Fibroblast of skin of abdomen (primary cell): Measurements from ENCODE around the gene KLHL41.
"Not testable (repeated sequence)": the region's sequence is repeated elsewhere in the genome, so short reads cannot be mapped to it uniquely, and the experiment has no call there.

ENCODE experiments used
- DNase-seq: peaks from one replicate; pipeline ENCODE4 v3.0.0-alpha.2; 2013

Gene KLHL41

DNA sequence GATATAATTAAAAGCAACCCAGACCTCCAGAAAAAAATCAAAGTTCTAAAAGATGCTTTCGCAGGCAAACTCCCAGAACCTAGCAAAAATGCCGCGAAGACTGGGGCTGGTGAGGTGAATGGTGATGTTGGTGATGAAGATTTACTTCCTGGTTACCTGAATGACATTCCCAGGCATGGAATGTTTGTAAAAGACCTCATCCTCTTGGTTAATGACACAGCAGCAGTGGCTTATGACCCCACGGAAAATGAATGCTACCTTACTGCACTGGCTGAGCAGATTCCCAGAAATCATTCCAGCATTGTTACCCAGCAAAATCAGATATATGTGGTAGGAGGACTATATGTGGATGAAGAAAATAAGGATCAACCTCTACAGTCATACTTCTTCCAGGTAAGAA, 994 bp downstream of the KLHL41 start:
- no peak for DNase-seq

DNA sequence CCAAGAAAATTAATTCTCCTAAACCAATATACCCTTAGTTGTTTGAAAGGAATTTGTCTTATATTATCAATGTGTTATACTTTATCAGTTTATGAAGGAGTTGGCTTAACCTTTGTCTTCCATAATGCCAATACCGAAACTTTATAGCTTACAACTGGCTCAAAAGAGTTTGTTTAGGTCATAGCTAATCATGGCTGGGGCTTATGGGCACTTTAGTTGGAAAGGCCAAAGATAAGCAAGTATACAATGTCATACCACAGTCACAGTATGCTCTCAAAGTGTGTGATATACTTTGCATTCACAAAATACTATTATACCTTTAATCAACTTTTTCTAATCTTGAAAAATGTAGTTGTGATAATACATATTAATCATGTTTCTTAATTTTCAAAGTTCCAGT, 2.3 kb downstream of the KLHL41 start:
- DNase-seq = no peak

DNA sequence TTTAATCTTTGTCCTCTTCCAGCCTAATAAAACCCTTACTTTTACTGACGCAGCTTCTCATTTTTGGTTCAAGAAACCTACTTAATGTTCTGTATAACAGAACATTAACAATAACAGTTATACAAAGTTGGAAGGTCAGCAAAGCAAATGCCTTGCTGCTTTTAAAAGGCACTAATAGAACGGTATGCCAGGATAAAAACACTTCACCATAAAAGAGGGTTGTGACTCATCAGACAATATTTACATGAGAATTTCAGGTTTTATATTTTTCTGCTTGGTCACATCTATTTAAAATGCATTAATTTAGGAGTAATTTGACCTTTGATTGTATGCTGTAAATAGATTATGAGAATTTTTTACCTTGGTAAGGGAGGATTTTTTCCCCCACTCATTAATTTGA, 3.0 kb downstream of the KLHL41 start:
- DNase-seq = no peak

DNA sequence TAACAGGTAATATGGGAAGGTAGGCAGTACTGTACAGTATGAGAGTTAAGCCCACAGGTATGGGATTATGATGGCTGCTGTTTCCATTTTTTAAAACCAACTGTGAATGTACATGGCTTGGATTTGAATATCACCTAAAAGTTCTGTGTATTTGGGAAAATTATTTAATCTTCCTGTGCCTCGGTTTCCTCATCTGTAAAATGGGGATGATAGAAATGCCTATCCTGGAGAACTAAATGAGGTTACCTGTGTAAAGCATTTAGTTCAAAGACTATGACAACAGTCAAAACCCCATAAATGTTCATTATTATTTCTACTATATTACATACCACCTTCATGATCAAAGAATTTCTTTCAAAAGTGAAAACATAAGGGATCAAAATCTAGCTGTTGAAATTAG, 3.6 kb downstream of the KLHL41 start:
- DNase-seq = no peak

DNA sequence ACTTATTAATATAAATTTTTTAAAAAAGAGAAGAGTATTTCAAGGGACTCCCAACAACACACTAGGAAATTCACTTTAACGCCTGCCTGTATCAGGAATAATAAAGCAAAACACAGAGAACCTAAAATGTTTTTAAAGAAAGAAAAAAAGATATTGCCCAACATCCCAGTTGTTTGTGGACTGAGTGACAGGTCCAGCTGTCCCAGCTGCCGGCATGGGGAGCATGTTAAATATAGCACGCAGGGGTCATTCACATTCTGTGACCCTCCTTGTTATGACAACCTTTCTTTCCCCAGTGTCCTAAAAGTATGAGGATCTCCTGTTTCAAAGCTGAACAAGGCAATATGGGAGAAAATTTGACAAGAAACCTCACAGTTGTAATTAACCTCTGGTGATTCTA, 4.4 kb downstream of the KLHL41 start:
- no peak for DNase-seq

DNA sequence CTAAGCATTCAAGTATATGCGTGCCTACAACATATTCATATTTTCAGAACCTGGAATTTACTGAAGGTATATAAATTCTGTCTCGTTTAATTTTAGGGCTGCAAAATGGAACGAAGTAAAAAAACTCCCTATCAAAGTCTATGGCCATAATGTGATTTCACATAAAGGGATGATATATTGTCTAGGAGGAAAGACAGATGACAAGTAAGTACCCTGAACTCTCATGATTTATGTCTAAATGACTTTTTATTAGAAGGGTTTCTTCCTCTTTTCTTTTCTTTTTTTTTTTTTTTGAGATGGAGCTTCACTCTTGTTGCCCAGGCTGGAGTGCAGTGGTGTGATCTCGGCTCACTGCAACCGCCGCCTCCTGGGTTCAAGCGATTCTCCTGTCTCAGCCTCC, 5.3 kb downstream of the KLHL41 start:
- not testable (repeated sequence) for DNase-seq

DNA sequence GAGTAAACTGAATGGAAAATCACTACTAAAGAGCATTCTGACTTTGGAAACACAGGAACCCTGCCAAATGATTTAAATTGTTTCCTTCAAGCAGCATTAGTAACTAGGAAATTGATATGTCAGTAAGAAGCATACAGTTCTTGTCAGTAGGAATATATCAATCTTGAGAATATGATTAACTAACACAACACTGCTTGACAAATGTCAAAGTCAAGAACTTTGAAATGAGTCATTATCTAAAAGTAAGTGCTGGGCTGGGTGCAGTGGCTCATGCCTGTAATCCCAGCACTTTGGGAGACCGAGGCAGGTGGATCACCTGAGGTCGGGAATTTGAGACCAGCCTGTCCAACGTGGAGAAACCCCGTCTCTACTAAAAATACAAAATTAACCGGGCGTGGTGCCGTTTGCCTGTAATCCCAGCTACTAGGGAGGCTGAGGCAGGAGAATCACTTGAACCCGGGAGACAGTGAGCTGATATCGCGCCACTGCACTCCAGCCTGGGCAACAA, 7.0 kb downstream of the KLHL41 start:
- not testable (repeated sequence) for DNase-seq

DNA sequence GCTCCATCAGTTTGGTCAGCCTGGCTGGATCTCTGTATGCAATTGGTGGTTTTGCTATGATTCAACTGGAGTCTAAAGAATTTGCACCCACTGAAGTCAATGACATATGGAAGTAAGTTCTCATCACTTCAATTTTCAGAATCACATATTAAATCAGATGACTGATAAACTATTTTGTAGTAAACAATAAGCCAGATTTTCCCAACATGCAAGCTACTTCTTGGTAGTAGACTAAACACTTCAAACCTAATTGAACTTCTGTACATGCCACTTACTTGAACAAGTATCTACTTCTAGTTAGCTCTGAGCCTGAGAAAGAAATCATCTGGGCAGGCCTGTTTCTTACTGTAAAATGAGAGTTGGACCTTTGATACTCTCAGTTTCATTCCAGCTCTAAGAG, 11.4 kb downstream of the KLHL41 start:
- DNase-seq = no peak

DNA sequence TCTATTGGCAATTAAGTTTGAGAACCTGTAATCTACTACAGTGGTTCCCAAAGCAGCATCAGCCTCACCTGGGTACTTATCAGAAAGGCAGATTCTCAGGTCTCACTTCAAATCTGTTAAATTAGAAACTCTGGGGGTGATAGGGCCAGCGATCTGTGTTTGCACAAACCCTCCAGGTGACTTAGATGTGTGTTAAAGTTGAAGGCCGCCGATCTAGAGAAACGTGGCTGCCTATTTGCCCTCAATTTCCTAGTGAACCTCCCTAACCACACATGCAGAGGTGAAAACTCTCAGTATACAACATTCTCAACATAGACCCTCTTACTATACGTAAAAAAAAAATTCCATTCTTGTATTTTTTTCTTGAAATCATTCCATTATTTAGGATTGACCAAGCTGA, 14.2 kb downstream of the KLHL41 start:
- no peak for DNase-seq

DNA sequence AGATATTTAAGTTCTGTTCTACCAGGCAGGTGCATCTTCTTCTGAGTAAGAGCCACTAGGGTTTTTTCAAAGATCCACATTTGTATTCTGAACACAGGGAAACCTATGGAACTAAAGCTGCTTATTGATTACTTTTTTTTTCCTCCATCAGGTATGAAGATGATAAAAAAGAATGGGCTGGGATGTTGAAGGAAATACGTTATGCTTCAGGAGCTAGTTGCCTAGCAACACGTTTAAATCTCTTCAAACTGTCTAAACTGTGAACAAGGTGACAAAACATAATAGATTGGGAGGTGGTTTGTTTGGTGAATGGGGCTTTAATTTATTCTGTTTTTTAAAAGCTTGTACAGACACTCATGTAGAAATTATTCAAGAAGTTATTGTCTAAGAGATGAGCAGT, 15.9 kb downstream of the KLHL41 start:
- DNase-seq = no peak

DNA sequence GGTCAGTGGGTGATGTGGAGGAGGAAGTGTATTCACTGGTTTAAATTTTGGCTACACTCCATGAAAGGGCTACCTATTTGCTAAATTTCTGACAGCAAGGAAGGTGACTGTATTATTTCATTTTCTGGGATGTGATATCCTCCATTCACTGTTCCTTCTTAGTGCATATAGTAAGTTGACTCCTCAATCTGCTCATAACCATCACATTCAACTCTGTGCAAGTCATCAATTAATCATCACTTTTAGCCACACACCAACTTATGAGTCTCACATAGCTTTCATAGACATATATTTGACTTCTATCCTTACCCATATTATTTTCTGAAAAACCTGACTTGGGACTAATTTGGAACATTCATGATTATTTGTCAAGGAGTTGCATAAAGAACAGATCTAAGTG, 16.9 kb downstream of the KLHL41 start:
- no peak for DNase-seq

DNA sequence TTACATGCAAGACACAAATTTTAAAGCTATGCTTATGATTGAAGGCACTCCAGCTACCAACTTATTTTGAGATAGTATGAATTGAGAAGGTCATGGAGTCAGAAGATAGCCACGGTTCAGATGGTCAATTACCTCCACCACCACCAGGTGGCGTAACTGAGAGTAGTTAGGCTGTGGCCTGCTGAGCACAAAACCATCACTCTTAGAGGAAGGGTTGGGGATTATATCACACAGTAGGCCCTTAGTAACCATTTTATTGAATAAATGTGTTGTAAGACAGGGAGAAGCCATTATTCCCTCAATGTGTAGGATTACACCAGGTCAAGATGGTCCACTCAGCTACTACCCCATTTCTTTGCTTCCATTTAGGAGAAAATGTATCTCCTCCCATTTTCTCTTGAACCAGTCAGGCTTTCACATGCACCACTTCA, 18.8 kb downstream of the KLHL41 start:
- peak; percentile 40 for DNase-seq

DNA sequence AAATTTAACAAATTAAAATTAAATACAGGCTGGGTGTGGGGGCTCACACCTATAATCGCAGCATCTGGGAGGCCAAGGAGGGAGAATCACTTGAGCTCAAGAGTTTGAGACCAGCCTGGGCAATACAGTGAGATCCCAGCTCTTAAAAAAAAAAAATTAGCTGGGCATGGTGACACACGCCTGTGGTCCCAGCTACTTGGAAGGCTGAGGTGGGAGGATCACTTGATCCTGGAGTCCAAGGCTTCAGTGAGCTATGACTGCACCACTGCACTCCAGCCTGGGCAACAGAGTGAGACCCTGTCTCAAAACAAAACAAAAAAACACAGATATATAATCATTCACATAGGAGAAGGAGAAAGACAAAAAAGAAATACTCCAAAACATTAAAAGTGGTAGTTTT, 30.0 kb downstream of the KLHL41 start:
- not testable (repeated sequence) for DNase-seq

DNA sequence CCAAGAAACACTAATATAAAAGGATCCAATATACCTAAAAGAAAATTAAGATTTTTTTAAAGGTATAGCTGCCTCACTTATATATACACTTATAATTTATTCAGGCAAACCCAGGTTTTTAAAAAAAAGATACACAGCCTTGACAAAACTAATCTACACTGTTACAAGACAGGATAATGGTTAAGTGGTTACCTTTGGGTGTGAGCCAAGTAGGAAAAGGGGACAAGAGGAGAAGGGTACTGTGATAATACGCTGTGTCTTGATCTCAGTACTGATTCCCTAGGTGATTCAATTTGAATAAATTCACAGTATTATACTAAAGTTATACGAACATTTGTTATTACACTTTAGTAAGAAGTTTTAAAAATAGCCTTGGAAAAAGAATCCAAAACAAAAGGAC, 30.6 kb downstream of the KLHL41 start:
- no peak for DNase-seq

DNA sequence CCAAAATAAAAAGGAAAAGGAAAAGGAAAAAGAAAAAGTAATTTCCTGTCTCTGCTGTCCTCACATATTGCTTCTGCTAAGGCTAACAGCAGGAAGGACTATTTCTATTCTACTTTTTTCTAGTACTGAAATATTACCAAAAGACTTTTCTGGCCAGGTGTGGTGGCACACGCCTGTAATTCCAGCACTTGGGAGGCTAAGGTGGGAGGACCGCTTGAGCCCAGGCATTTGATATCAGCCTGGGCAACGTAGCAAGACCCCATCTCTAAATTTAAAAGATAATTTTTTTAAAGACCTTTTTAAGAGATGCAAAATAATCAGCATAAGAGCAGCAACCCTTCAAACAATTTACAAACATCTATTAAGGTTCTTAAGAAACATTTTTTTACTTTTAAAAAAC, 32.9 kb downstream of the KLHL41 start:
- DNase-seq = no peak

DNA sequence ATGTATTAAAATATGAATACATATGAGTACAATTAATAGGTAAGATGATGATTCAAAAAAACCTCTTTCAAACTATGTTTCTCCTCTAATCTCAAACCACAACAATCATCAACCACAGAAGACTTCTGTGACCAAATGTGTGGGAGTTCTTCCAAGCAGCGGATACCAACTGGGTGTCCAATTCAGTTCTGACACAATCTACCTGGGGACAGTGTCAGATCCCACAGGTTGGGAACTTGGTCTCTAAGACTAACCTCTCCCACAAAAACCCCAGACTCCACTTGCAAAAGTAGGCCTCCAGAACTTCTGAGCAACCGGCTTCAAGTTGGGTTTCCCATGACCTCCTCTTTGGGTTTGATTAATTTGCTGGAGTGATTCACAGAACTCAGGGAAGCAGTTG, 37.3 kb downstream of the KLHL41 start:
- DNase-seq = no peak

DNA sequence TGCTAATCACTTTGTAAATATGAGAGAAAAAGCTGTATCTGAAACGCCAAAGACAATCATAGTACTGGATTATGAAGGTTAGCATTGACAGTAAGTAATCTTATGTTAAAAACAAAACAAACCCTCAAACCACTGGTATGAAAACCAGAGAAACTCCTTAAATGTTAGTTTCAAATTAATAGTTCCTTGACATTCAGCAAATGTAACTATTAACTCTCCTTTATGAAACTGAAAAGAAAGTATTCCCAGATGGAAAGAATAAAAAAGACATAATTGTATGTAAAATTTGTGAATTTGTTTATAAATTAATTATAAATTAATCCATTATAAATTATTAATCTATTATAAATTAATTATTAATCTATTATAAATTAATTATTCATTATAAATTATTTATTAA, 51.9 kb downstream of the KLHL41 start:
- DNase-seq = no peak

DNA sequence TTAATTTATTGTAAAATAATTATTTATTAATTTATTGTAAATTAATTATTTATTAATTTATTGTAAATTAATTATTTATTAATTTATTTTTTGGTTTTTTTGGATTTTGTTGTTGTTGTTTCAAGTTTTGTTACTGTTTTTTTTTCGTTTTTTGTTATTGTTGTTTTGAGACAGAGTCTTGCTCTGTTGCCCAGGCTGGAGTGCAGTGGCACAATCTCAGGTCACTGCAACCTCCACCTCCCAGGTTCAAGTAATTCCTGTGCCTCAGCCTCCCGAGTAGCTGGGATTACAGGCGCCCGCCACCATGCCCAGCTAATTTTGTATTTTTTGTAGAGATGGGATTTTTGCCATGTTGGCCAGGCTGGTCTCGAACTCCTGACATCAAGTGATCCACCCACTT, 52.6 kb downstream of the KLHL41 start:
- not testable (repeated sequence) for DNase-seq

DNA sequence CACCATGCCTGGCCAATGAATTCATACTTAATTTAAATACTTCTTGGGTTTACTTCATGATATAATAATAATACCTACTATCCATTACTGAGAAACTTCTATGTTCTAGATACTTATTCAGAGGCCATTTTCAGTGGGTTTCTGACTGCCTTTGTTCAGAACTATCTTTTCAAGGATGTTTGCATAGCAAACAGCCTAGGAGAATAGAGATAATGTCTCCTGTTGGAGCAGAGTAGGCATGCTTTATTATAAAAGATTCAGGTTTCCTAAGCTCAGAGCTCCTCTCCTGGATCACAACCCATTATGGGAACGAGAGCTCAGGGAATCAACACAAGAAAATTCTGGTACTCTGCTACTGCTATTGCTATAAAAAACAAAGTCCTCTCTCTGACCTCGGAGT, 53.0 kb downstream of the KLHL41 start:
- DNase-seq = no peak

DNA sequence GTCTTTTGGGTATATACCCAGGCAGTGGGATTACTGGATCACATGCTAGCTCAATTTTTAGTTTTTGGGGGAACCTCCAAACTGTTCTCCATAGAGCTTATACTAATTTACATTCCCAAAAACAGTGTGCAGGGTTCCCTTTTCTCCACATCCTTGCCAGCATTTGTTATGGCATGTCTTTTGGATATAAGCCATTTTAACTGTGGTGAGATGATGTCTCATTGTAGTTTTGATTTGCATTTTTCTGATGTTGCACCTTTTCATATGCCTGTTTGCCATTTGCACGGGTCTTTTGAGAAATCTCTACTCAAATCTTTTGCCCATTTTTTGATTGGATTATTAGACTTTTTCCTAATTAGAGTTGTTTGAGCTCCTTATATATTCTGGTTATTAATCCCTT, 56.2 kb downstream of the KLHL41 start:
- DNase-seq = no peak

DNA sequence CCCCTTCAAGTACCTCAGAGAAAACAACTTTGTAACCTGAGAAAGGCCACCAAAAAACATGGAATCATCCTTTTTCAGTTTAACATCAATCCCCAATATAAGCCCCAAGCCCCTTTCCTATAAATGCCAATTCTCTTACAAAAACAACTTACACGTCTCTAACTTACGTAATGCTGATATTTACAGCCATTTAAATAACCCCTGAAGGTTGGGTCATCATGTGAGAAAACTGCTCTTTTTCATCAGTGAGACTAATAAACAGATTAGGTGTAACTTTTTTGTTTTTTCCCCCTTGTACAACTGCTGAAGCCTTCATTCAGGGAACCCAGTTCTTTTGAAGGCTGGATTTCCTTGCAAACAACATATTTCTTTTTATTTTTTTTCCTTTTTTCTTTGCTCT, 60.4 kb downstream of the KLHL41 start:
- no peak for DNase-seq

DNA sequence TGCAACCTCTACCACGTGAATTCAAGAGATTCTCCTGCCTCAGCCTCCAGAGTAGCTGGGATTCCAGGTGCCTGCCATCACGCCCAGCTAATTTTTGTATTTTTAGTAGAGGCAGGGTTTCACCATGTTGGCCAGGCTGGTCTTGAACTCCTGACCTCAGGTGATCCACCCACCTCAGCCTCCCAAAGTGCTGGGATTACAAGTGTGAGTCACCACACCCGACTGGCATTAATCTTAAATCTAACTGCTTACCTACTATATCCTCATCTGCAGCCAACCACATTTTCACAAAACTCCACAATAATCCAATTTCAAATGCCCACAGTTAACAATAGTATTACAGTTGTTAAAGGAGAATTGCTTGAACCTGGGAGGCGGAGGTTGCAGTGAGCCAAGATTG, 61.2 kb downstream of the KLHL41 start:
- DNase-seq = not testable (repeated sequence)

DNA sequence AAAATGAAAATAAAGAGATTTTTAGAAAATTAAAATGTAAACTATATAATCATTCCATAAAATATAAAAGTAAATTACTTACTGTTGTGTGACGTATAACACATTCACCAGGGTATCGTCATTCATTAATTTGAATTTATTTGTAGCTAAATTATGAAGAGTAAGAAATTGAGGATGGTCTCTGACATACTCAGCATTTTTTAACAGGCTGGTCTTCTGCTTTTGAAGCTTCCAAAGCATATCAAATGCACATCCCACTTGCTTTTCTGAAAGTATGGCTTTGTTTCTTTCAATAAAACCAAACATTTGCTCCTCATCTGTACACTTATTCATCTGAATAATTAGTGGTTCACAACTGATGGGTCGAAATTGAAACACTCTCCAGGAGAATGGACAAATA, 62.1 kb downstream of the KLHL41 start:
- no peak for DNase-seq

DNA sequence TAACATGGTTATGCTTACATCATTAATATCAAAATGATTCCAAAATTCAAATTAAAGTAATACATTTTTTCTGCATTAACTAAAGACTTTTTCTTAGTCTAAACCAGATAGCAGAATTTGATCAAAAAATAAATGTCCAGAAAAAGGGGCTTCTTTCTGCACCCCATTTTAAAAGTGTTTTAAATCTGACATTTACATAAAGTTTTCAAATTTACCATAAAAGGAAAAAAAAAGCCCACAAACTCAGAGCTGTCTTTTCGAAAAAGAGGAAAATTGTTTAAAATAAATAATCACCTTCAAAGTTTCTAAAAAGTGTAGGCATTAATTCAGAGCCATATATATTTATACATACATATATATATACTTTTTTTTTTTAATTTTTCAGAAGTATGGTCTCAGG, 62.7 kb downstream of the KLHL41 start:
- no peak for DNase-seq

DNA sequence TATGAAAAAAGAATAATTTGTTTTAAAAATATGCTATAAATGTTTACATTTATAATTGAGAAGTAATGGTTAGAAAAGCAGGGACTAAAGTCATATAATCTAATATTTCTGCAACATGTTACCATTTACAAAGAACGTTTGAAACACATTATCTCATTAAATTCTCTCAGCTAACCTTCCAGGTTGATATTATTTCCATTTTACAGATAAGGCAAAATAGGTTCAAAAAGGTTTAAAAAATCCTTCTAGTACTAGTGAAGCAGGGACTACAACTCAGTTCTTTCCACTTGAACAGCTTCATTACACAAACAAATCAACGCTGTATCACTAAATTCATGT, 63.3 kb downstream of the KLHL41 start:
- no peak for DNase-seq
